Panc1 (cell line): ENCODE data around the gene DFFB. TPM values are rescaled to one million over a fixed set of nuclear protein-coding genes. Genes with fewer than 3 reads are reported as not detected.

Source experiments
- ATAC-seq: fragments of 200-7000 bp; cut with Tn5 transposase; 2 replicates; pipeline ENCODE4 v1.9.1; 2020; ENCODE audit warnings: mild to moderate bottlenecking, moderate library complexity
- BruUV-seq: library from RNA; stranded (reverse); fragments of 400-500 nt; replicated peaks from 2 replicates; lab custom pipeline; 2021; lab: Mats Ljungman, UMichigan
- CTCF ChIA-PET: fragments of 300-600 bp; sonication (Branson Sonifier 250); formaldehyde crosslinking; loops from one replicate; lab custom pipeline; 2022; ENCODE audit warnings: antibody characterized with exemption; lab: Charles Lee
- POLR2A ChIA-PET: fragments of 300-600 bp; sonication (Branson Sonifier 250); formaldehyde crosslinking; loops from one replicate; lab custom pipeline; 2022; ENCODE audit warnings: antibody characterized with exemption; lab: Charles Lee
- DNase-seq: peaks from one replicate; pipeline ENCODE4 v3.0.0-alpha.2; 2010; ENCODE audit warnings: low read depth, low spot score
- H3K27ac ChIP-seq: 2 replicates; pipeline ENCODE4 v1.5.1; 2011; ENCODE audit warnings: mild to moderate bottlenecking, low read length, inconsistent platforms
- H3K27me3 ChIP-seq: fragments of 200-500 bp; sonication (Bioruptor generic); 2 replicates; pipeline ENCODE4 v1.6.0; 2014; ENCODE audit warnings: low read length, inconsistent platforms; ENCODE audit not compliant: control insufficient read depth, insufficient read depth
- H3K36me3 ChIP-seq: fragments of 200-500 bp; sonication (Bioruptor generic); 2 replicates; pipeline ENCODE4 v1.5.1; 2014; ENCODE audit warnings: inconsistent platforms, mild to moderate bottlenecking, low read length, moderate library complexity; ENCODE audit not compliant: control insufficient read depth, insufficient read depth
- H3K4me1 ChIP-seq: 2 replicates; pipeline ENCODE4 v1.5.1; 2011; ENCODE audit warnings: inconsistent platforms, mild to moderate bottlenecking, low read length, moderate library complexity; ENCODE audit not compliant: control insufficient read depth, insufficient read depth
- H3K4me3 ChIP-seq, 2 experiments: 2 replicates each; pipeline ENCODE4 v1.5.1; 2011 to 2012; ENCODE audit warnings: low read depth in 2 of 2, low read length in 2 of 2, mild to moderate bottlenecking in 2 of 2, inconsistent platforms in 1 of 2, moderate library complexity in 1 of 2
- H3K9me3 ChIP-seq: fragments of 200-500 bp; sonication (Bioruptor generic); 2 replicates; pipeline ENCODE4 v1.5.1; 2014; ENCODE audit warnings: low read depth, mild to moderate bottlenecking, inconsistent platforms, low read length, moderate library complexity; ENCODE audit not compliant: control insufficient read depth, insufficient read depth
- POLR2AphosphoS5 ChIP-seq: IDR thresholded peaks from 2 replicates; pipeline ENCODE4 v1.6.1; 2012; ENCODE audit warnings: mild to moderate bottlenecking, low read depth, low read length, moderate library complexity
- SIN3A ChIP-seq: IDR thresholded peaks from 2 replicates; pipeline ENCODE4 v1.6.1; 2012; ENCODE audit warnings: low read depth, mild to moderate bottlenecking, low read length, moderate library complexity, borderline replicate concordance; ENCODE audit not compliant: insufficient read depth
- TCF7L2 ChIP-seq: IDR thresholded peaks from 2 replicates; pipeline ENCODE4 v1.6.1; 2011; ENCODE audit warnings: mild to moderate bottlenecking, low read depth, low read length, inconsistent platforms
- in situ Hi-C: cut with HindIII; loops from 2 replicates; pipeline ENCODE4 v1.10.0; 2016; ENCODE audit warnings: low sequenced_read_pairs, low pct_unique_long_range_greater_than_20kb
- intact Hi-C: fragments of 100-400 bp; cut with micrococcal nuclease; formaldehyde crosslinking; loops from one replicate; pipeline ENCODE4 v1.10.0; 2022; ENCODE audit not compliant: unreplicated experiment
- total RNA-seq: library from RNA; stranded (reverse); gene quantifications from one replicate; pipeline ENCODE4 v1.2.1, GENCODE V29; 2021; ENCODE audit not compliant: unreplicated experiment
- TF ChIP-seq, protein P1 (sequence below): fragments of 450-650 bp; IDR thresholded peaks from 2 replicates; pipeline ENCODE4 v1.5.1; 2017; ENCODE audit warnings: mild to moderate bottlenecking
- TF ChIP-seq, protein P2 (sequence below), 2 experiments: IDR thresholded peaks; 2 replicates each; pipeline ENCODE4 v1.6.1; 2011 to 2012; ENCODE audit warnings: low read depth in 2 of 2, control low read depth in 1 of 2, low read length in 1 of 2, mild to moderate bottlenecking in 1 of 2, moderate library complexity in 1 of 2; ENCODE audit not compliant: insufficient read depth in 1 of 2

The DFFB gene
- total RNA-seq, 1 experiment from 2014 or later, result 3.0 TPM

DNA sequence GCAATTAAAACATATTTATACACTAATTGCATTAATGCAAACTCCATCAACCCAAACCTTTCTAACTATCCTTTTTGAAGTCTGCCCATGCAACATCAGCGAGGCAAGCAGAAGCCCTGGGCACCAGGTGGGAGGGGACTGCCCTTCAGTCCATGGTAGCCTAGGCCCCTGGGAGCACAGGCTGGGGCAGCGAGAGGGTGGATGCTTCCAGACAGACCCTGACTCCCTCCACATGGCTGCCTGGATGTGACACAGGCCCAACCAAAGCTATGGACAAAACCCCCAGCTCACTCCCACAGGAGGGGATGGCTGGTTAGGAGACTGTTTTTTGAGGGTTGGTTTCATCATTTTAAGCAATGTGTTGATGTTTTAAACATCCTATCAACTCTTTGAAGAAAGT lies 43.2 kb upstream of the DFFB start:
- ChIA-PET POLR2A (no interaction called here), CTCF (no interaction called here)
- no peak overlapping the region for H3K27ac ChIP-seq
- intact Hi-C loops (no loop called here), in situ Hi-C loops (no loop called here)
- BruUV-seq, result TSS peak; percentile 88
- DNase-seq, result no peak
- H3K36me3 ChIP-seq, result no peaks in the 10 kb centered on the region
- no peak for ATAC-seq
- no peaks in the 10 kb centered on the region for H3K27me3 ChIP-seq
- H3K4me1 ChIP-seq, result 0 out of 2 replicates have a peak, but pooled peaks cover 4% of the 10 kb centered on the region
- TF ChIP-seq SIN3A, result no peak
- no peak for TF ChIP-seq TCF7L2
- no peak for TF ChIP-seq POLR2AphosphoS5
- no peak overlapping the region for H3K4me3 ChIP-seq
- no peaks in the 10 kb centered on the region for H3K9me3 ChIP-seq

DNA sequence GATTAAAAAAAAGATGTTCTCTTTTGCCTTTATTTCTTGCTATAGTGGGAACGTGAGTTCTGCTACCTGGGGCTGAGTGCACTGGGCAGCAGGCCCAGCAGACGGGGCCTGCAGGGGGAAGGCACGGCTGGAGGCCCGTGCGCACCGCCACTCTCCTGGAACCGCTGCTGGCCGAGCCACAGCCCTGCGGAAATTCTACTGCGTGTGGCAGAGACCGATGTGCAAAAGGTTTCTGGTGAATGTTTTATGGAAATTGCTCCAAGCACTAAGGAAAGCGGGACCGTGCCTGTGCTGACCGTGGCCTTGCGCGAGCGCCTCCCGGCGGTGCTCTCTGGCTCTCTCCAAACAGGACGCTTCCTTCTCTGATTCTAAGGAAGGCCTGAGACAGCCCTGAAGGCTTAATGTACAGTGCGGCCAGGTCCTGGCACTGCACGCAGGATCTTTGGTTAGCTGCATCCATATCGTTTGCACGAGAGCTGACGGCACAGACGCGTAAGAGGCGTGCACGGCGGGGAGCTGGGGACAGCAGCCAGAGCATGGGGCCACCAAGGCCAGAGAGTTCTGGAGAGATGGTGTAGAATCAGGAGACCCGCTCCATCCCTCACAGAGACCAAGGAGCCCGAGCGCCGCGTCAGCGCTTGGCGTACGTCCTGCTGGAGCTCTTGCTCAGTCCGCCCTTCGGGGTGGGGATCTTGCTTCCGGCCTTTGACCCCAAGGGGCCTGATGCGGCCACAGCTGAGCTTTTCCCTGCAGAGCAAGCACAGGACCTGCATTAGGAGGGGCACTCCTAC lies 42.3 kb upstream of the DFFB start:
- Histone ChIP-seq H3K4me3 (no peak overlapping the region), H3K9me3 (no peaks in the 10 kb centered on the region), H3K27ac (no peak overlapping the region), H3K36me3 (no peaks in the 10 kb centered on the region), H3K27me3 (no peaks in the 10 kb centered on the region), H3K4me1 (0 out of 2 replicates have a peak, but pooled peaks cover 4% of the 10 kb centered on the region)
- CTCF ChIA-PET, result no interaction called here
- DNase-seq (no peak), ATAC-seq (no peak)
- in situ Hi-C loops (no loop called here), intact Hi-C loops (no loop called here)
- no TSS peak for BruUV-seq
- POLR2A ChIA-PET, result no interaction called here
- TF ChIP-seq TCF7L2 (no peak), SIN3A (no peak), POLR2AphosphoS5 (no peak)
- TF ChIP-seq, protein P1, sequence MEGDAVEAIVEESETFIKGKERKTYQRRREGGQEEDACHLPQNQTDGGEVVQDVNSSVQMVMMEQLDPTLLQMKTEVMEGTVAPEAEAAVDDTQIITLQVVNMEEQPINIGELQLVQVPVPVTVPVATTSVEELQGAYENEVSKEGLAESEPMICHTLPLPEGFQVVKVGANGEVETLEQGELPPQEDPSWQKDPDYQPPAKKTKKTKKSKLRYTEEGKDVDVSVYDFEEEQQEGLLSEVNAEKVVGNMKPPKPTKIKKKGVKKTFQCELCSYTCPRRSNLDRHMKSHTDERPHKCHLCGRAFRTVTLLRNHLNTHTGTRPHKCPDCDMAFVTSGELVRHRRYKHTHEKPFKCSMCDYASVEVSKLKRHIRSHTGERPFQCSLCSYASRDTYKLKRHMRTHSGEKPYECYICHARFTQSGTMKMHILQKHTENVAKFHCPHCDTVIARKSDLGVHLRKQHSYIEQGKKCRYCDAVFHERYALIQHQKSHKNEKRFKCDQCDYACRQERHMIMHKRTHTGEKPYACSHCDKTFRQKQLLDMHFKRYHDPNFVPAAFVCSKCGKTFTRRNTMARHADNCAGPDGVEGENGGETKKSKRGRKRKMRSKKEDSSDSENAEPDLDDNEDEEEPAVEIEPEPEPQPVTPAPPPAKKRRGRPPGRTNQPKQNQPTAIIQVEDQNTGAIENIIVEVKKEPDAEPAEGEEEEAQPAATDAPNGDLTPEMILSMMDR, result no peak
- TF ChIP-seq, protein P2, sequence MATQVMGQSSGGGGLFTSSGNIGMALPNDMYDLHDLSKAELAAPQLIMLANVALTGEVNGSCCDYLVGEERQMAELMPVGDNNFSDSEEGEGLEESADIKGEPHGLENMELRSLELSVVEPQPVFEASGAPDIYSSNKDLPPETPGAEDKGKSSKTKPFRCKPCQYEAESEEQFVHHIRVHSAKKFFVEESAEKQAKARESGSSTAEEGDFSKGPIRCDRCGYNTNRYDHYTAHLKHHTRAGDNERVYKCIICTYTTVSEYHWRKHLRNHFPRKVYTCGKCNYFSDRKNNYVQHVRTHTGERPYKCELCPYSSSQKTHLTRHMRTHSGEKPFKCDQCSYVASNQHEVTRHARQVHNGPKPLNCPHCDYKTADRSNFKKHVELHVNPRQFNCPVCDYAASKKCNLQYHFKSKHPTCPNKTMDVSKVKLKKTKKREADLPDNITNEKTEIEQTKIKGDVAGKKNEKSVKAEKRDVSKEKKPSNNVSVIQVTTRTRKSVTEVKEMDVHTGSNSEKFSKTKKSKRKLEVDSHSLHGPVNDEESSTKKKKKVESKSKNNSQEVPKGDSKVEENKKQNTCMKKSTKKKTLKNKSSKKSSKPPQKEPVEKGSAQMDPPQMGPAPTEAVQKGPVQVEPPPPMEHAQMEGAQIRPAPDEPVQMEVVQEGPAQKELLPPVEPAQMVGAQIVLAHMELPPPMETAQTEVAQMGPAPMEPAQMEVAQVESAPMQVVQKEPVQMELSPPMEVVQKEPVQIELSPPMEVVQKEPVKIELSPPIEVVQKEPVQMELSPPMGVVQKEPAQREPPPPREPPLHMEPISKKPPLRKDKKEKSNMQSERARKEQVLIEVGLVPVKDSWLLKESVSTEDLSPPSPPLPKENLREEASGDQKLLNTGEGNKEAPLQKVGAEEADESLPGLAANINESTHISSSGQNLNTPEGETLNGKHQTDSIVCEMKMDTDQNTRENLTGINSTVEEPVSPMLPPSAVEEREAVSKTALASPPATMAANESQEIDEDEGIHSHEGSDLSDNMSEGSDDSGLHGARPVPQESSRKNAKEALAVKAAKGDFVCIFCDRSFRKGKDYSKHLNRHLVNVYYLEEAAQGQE (IDR thresholded peaks at IDR 0.05; ENCODE audit: insufficient read depth in 1 of 2, low read depth in 2 of 2, low read length in 1 of 2), result no peak
